ENCODE measurements around the gene FOXC1.

The FOXC1 gene

GRCh38 chr6:1657116-1657770 lies 47.5 kb downstream of the FOXC1 start:
- no peak for DNase-seq (ENCODE audit: low read depth)
- no peak for TF ChIP-seq CTCF (IDR thresholded peaks at IDR 0.05; ENCODE audit: insufficient read depth, low read depth, low read length, missing control alignments)

GRCh38 chr6:1657771-1658165 lies 48.1 kb downstream of the FOXC1 start:
- no peak for DNase-seq (ENCODE audit: low read depth)
- no peak overlapping the region for H3K4me3 ChIP-seq (ENCODE audit: low read length)

More at GRCh38 chr6:1657116-1657770, 47.5 kb downstream of the FOXC1 start:
- H3K4me3 ChIP-seq (ENCODE audit: low read length): no peak overlapping the region

GRCh38 chr6:1658212-1659005 lies 48.7 kb downstream of the FOXC1 start:
- no peak for TF ChIP-seq CTCF (IDR thresholded peaks at IDR 0.05; ENCODE audit: insufficient read depth, low read depth, low read length, missing control alignments)

More at GRCh38 chr6:1657771-1658165, 48.1 kb downstream of the FOXC1 start:
- no peak for TF ChIP-seq CTCF (IDR thresholded peaks at IDR 0.05; ENCODE audit: insufficient read depth, low read depth, low read length, missing control alignments)

GRCh38 chr6:1659816-1660215 lies 50.1 kb downstream of the FOXC1 start:
- TF ChIP-seq CTCF (IDR thresholded peaks at IDR 0.05; ENCODE audit: insufficient read depth, low read depth, low read length, missing control alignments): no peak
- no peak overlapping the region for H3K4me3 ChIP-seq (ENCODE audit: low read length)
- DNase-seq (ENCODE audit: low read depth): no peak

More at GRCh38 chr6:1658212-1659005, 48.7 kb downstream of the FOXC1 start:
- DNase-seq (ENCODE audit: low read depth): no peak
- H3K4me3 ChIP-seq (ENCODE audit: low read length): no peak overlapping the region

- TF ChIP-seq CTCF (IDR thresholded peaks at IDR 0.05; ENCODE audit: insufficient read depth, low read depth, low read length, missing control alignments): no peak
- H3K4me3 ChIP-seq (ENCODE audit: low read length): no peak overlapping the region
- DNase-seq (ENCODE audit: low read depth): no peak
Observed at GRCh38 chr6:1662534-1662933, 52.8 kb downstream of the FOXC1 start.

All from epithelial cell of esophagus (primary cell).